HepG2 (cell line): ENCODE data around the gene MS4A2.

Experiments used
- ATF4 ChIP-seq, 2 experiments: fragments of 450-650 bp in 1 of 2; sonication (generic) in 1 of 2; formaldehyde crosslinking; IDR thresholded peaks; 2 replicates each; pipeline versions ENCODE4 v1.5.0 to v1.8.0; 2020 to 2022; ENCODE audit warnings: mild to moderate bottlenecking in 1 of 2, missing genetic modification reagents in 1 of 2
- CCDC6 ChIP-seq: sonication (generic); formaldehyde crosslinking; IDR thresholded peaks from 2 replicates; pipeline ENCODE4 v1.8.1; 2022; ENCODE audit warnings: mild to moderate bottlenecking, missing genetic modification reagents, moderate library complexity
- JARID2 ChIP-seq: sonication (generic); formaldehyde crosslinking; IDR thresholded peaks from 2 replicates; pipeline ENCODE4 v1.8.1; 2023; ENCODE audit warnings: missing genetic modification reagents, inconsistent platforms; ENCODE audit not compliant: insufficient replicate concordance
- JUNB ChIP-seq: sonication (generic); formaldehyde crosslinking; IDR thresholded peaks from 2 replicates; pipeline ENCODE4 v1.8.0; 2022; ENCODE audit warnings: missing genetic modification reagents, mild to moderate bottlenecking, borderline replicate concordance
- POGZ ChIP-seq: sonication (generic); formaldehyde crosslinking; IDR thresholded peaks from 2 replicates; pipeline ENCODE4 v1.4.0; 2020; ENCODE audit warnings: mild to moderate bottlenecking, missing genetic modification reagents
- REST ChIP-seq, 2 experiments: IDR thresholded peaks; 2 replicates each; pipeline ENCODE4 v1.6.1; 2011 to 2012; ENCODE audit warnings: low read length in 2 of 2, borderline replicate concordance in 1 of 2, low read depth in 1 of 2, mild to moderate bottlenecking in 1 of 2, moderate library complexity in 1 of 2
- RFXANK ChIP-seq: IDR thresholded peaks from 2 replicates; pipeline ENCODE4 v1.6.1; 2016
- SMYD3 ChIP-seq: sonication (generic); formaldehyde crosslinking; IDR thresholded peaks from 2 replicates; pipeline ENCODE4 v1.8.1; 2023; ENCODE audit warnings: mild to moderate bottlenecking, missing genetic modification reagents
- STAG1 ChIP-seq: sonication (generic); formaldehyde crosslinking; IDR thresholded peaks from 2 replicates; pipeline ENCODE4 v1.4.0; 2020; ENCODE audit warnings: missing genetic modification reagents
- TCF7L2 ChIP-seq: IDR thresholded peaks from 2 replicates; pipeline ENCODE4 v1.6.1; 2011; ENCODE audit warnings: mild to moderate bottlenecking, low read depth, low read length, moderate library complexity
- ZNF776 ChIP-seq: sonication (generic); formaldehyde crosslinking; IDR thresholded peaks from 2 replicates; pipeline ENCODE4 v1.4.0; 2020; ENCODE audit warnings: mild to moderate bottlenecking, missing genetic modification reagents

DNA sequence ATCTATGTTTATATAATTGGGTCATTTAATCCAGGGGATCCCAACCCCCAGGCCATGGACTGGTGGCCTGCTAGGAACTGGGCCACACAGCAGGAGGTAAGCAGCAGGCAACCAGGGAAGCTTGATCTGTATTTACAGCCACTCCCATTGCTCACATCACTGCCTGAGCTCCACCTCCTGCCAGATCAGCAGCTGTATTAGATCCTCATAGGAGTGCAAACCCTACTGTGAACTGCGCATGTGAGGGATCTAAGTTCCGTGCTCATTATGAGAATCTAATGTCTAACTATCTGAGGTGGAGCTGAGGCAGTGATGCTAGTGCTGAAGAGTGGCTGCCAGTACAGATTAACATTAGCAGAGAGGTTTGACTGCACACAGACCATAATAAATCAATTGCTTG lies 32.8 kb downstream of the MS4A2 start:
- TF ChIP-seq STAG1 (CRISPR knock-in tag), result no peak
- TF ChIP-seq REST (IDR thresholded peaks at IDR 0.05; ENCODE audit: borderline replicate concordance in 1 of 2, low read depth in 1 of 2, low read length in 2 of 2), result no peak
- no peak for TF ChIP-seq ATF4 (CRISPR knock-in tag; IDR thresholded peaks at IDR 0.05)
- TF ChIP-seq SMYD3 (CRISPR knock-in tag), result no peak
- TF ChIP-seq RFXANK (CRISPR knock-in tag), result no peak
- TF ChIP-seq CCDC6 (CRISPR knock-in tag), result no peak
- no peak for TF ChIP-seq POGZ
- no peak for TF ChIP-seq TCF7L2
- no peak for TF ChIP-seq ZNF776 (CRISPR knock-in tag)
- TF ChIP-seq JARID2, result no peak
- no peak for TF ChIP-seq JUNB (CRISPR knock-in tag)
